ENCODE data around the gene C1orf141. TPM values are rescaled to one million over a fixed set of nuclear protein-coding genes. Genes with fewer than 3 reads are reported as not detected.

Gene C1orf141
- polyA plus RNA-seq, 3 donors: not detected

DNA sequence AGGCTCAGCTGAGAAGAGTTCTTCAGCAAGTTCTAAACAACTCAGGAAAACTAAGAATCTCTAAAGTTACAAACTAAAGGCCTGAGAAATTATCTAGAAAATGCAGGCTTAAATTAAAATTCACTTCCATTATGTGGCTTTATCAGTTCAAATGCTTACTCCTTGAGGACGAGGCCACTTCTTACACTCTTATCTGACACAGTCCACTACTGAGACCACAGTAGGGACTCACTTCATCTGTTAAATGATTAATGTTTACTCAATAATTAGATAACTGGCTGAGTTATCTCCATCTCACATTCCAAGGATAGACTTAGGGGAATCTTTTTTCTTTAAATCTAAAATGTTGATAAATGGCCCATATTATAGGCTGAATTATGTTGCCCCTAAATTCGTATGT, 1.6 kb downstream of the C1orf141 start:
- H3K27ac Mint-ChIP-seq: no peak overlapping the region

DNA sequence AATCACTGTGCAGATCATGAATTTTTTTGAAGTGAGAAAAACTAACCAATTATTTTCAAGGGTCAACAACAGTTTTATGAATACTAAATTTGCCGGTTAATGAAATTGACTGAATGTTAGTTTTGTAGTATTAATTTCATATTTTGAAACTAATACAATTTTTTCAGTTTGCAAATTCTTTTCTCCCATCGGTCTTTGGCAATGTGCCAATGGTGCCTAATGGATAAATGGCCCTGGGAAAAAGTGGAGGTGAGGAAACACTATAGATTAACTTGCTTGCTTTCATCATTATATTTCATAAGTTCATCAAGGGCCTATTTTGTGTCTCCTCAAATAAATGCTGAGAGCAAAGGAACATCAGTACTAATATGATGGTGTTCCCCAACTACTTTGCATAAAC, 4.1 kb downstream of the C1orf141 start:
- H3K27me3 Mint-ChIP-seq (ENCODE audit: low read depth in 3 of 3): peaks cover 0 to 5% (median 4%) of the 10 kb centered on the region in 3 donors
- H3K4me1 Mint-ChIP-seq: peaks cover 9% of the 10 kb centered on the region
- no peaks in the 10 kb centered on the region for H3K9me3 ChIP-seq (replicated peaks in 1 of 2; ENCODE audit: control insufficient read depth in 1 of 2, insufficient read depth in 1 of 2, low read length in 2 of 2)
- no peak overlapping the region for H3K4me3 ChIP-seq (replicated peaks in 1 of 3; ENCODE audit: low read depth in 2 of 3, low read length in 3 of 3)
- H3K4me2 ChIP-seq (replicated peaks; ENCODE audit: extremely low read depth, low read length, poor library complexity, severe bottlenecking): no peak overlapping the region
- H3K4me3 Mint-ChIP-seq: no peak overlapping the region
- H3K27me3 ChIP-seq (ENCODE audit: control insufficient read depth in 2 of 2, insufficient read depth in 2 of 2, low read length in 2 of 2): no peaks in the 10 kb centered on the region
- no peak overlapping the region for H3K9ac ChIP-seq (ENCODE audit: insufficient read depth, low read length, poor library complexity, severe bottlenecking)
- no peaks in the 10 kb centered on the region for H4K20me1 ChIP-seq (ENCODE audit: insufficient read depth, low read length)
- no peak for DNase-seq
- no peaks in the 10 kb centered on the region for H3K36me3 Mint-ChIP-seq
- TF ChIP-seq, protein P1, sequence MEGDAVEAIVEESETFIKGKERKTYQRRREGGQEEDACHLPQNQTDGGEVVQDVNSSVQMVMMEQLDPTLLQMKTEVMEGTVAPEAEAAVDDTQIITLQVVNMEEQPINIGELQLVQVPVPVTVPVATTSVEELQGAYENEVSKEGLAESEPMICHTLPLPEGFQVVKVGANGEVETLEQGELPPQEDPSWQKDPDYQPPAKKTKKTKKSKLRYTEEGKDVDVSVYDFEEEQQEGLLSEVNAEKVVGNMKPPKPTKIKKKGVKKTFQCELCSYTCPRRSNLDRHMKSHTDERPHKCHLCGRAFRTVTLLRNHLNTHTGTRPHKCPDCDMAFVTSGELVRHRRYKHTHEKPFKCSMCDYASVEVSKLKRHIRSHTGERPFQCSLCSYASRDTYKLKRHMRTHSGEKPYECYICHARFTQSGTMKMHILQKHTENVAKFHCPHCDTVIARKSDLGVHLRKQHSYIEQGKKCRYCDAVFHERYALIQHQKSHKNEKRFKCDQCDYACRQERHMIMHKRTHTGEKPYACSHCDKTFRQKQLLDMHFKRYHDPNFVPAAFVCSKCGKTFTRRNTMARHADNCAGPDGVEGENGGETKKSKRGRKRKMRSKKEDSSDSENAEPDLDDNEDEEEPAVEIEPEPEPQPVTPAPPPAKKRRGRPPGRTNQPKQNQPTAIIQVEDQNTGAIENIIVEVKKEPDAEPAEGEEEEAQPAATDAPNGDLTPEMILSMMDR (IDR thresholded peaks at IDR 0.05): no peak
- no peak overlapping the region for H3K27ac ChIP-seq (ENCODE audit: low read depth in 1 of 2, low read length in 2 of 2)
- H3K9me3 Mint-ChIP-seq: peaks cover 0 to 2% (median 0%) of the 10 kb centered on the region in 7 donors
- peaks cover 7 to 9% of the 10 kb centered on the region in 2 donors for H3K4me1 ChIP-seq (ENCODE audit: control insufficient read depth in 1 of 2, insufficient read depth in 2 of 2, low read length in 2 of 2)
- no peaks in the 10 kb centered on the region for H3K79me2 ChIP-seq (ENCODE audit: insufficient read depth, low read length)
- H2AFZ ChIP-seq (ENCODE audit: insufficient read depth, low read depth, low read length, poor library complexity, severe bottlenecking): no peak overlapping the region
- no peaks in the 10 kb centered on the region for H3K36me3 ChIP-seq (replicated peaks in 1 of 2; ENCODE audit: control insufficient read depth in 1 of 2, insufficient read depth in 2 of 2, low read length in 2 of 2)
- H3K27ac Mint-ChIP-seq: no peak overlapping the region
- no CpG with 5 or more reads among the region's 2 CpGs for WGBS (ENCODE audit: insufficient coverage)
- intact Hi-C loops (cut with micrococcal nuclease): no loop called here

More for the DNA sequence above, 1.6 kb downstream of the C1orf141 start:
- H3K9me3 ChIP-seq (replicated peaks in 1 of 2; ENCODE audit: control insufficient read depth in 1 of 2, insufficient read depth in 1 of 2, low read length in 2 of 2): no peaks in the 10 kb centered on the region
- no peak overlapping the region for H2AFZ ChIP-seq (ENCODE audit: insufficient read depth, low read depth, low read length, poor library complexity, severe bottlenecking)
- peaks cover 7 to 9% of the 10 kb centered on the region in 2 donors for H3K4me1 ChIP-seq (ENCODE audit: control insufficient read depth in 1 of 2, insufficient read depth in 2 of 2, low read length in 2 of 2)
- Mint-ChIP-seq H3K27me3 (ENCODE audit: low read depth in 3 of 3) (peaks cover 0 to 5% (median 4%) of the 10 kb centered on the region in 3 donors), H3K4me1 (peaks cover 9% of the 10 kb centered on the region), H3K9me3 (peaks cover 0 to 2% (median 0%) of the 10 kb centered on the region in 7 donors), H3K36me3 (no peaks in the 10 kb centered on the region), H3K4me3 (no peak overlapping the region)
- intact Hi-C loops (cut with micrococcal nuclease): no loop called here
- H3K79me2 ChIP-seq (ENCODE audit: insufficient read depth, low read length): no peaks in the 10 kb centered on the region
- no peaks in the 10 kb centered on the region for H3K36me3 ChIP-seq (replicated peaks in 1 of 2; ENCODE audit: control insufficient read depth in 1 of 2, insufficient read depth in 2 of 2, low read length in 2 of 2)
- no peak overlapping the region for H3K4me3 ChIP-seq (replicated peaks in 1 of 3; ENCODE audit: low read depth in 2 of 3, low read length in 3 of 3)
- no peak overlapping the region for H3K4me2 ChIP-seq (replicated peaks; ENCODE audit: extremely low read depth, low read length, poor library complexity, severe bottlenecking)
- WGBS (ENCODE audit: insufficient coverage): 100% methylated on average over 1 of the region's 2 CpGs
- no peak for DNase-seq
- H4K20me1 ChIP-seq (ENCODE audit: insufficient read depth, low read length): no peaks in the 10 kb centered on the region
- H3K27ac ChIP-seq (ENCODE audit: low read depth in 1 of 2, low read length in 2 of 2): no peak overlapping the region
- no peaks in the 10 kb centered on the region for H3K27me3 ChIP-seq (ENCODE audit: control insufficient read depth in 2 of 2, insufficient read depth in 2 of 2, low read length in 2 of 2)
- TF ChIP-seq, protein P1 (IDR thresholded peaks at IDR 0.05): no peak
- no peak overlapping the region for H3K9ac ChIP-seq (ENCODE audit: insufficient read depth, low read length, poor library complexity, severe bottlenecking)
